Panc1 (cell line): Measurements from ENCODE around the gene RNF121.

Experiments
- CTCF ChIP-seq: fragments of 450-650 bp; IDR thresholded peaks from 2 replicates; pipeline ENCODE4 v1.5.1; 2017; ENCODE audit warnings: mild to moderate bottlenecking
- SIN3A ChIP-seq: IDR thresholded peaks from 2 replicates; pipeline ENCODE4 v1.6.1; 2012; ENCODE audit warnings: low read depth, mild to moderate bottlenecking, low read length, moderate library complexity, borderline replicate concordance; ENCODE audit not compliant: insufficient read depth
- TF ChIP-seq, protein P1 (sequence below), 2 experiments: IDR thresholded peaks; 2 replicates each; pipeline ENCODE4 v1.6.1; 2011 to 2012; ENCODE audit warnings: low read depth in 2 of 2, control low read depth in 1 of 2, low read length in 1 of 2, mild to moderate bottlenecking in 1 of 2, moderate library complexity in 1 of 2; ENCODE audit not compliant: insufficient read depth in 1 of 2

- no peak for TF ChIP-seq CTCF
- TF ChIP-seq, protein P1, sequence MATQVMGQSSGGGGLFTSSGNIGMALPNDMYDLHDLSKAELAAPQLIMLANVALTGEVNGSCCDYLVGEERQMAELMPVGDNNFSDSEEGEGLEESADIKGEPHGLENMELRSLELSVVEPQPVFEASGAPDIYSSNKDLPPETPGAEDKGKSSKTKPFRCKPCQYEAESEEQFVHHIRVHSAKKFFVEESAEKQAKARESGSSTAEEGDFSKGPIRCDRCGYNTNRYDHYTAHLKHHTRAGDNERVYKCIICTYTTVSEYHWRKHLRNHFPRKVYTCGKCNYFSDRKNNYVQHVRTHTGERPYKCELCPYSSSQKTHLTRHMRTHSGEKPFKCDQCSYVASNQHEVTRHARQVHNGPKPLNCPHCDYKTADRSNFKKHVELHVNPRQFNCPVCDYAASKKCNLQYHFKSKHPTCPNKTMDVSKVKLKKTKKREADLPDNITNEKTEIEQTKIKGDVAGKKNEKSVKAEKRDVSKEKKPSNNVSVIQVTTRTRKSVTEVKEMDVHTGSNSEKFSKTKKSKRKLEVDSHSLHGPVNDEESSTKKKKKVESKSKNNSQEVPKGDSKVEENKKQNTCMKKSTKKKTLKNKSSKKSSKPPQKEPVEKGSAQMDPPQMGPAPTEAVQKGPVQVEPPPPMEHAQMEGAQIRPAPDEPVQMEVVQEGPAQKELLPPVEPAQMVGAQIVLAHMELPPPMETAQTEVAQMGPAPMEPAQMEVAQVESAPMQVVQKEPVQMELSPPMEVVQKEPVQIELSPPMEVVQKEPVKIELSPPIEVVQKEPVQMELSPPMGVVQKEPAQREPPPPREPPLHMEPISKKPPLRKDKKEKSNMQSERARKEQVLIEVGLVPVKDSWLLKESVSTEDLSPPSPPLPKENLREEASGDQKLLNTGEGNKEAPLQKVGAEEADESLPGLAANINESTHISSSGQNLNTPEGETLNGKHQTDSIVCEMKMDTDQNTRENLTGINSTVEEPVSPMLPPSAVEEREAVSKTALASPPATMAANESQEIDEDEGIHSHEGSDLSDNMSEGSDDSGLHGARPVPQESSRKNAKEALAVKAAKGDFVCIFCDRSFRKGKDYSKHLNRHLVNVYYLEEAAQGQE (IDR thresholded peaks at IDR 0.05; ENCODE audit: insufficient read depth in 1 of 2, low read depth in 2 of 2, low read length in 1 of 2) = no peak
- no peak for TF ChIP-seq SIN3A
These were observed 97.2 kb downstream of the RNF121 start for GRCh38 chr11:72026090-72026489.
